Right atrium auricular region (tissue), 2 donors: ENCODE results near the gene COL25A1. TPM values are rescaled to one million over a fixed set of nuclear protein-coding genes. Genes with fewer than 3 reads are reported as not detected.

ENCODE experiments used
- DNase-seq: peaks from one replicate; pipeline ENCODE4 v3.0.0-alpha.2; 2019; ENCODE audit warnings: low spot score
- H3K27ac ChIP-seq, 2 donors: fragments of 200-600 bp; sonication (generic); 1 replicate in 1 of 2; 2 replicates in 1 of 2; pipeline ENCODE4 v1.5.1; 2016 to 2019
- H3K27me3 ChIP-seq, 2 donors: fragments of 200-600 bp; sonication (generic); one replicate each; pipeline versions ENCODE4 v1.5.1 to v1.6.0; 2017 to 2019
- H3K36me3 ChIP-seq: fragments of 200-600 bp; sonication (generic); one replicate; pipeline ENCODE4 v1.5.1; 2016
- H3K4me1 ChIP-seq, 2 donors: fragments of 200-600 bp; sonication (generic); one replicate each; pipeline versions ENCODE4 v1.5.1 to v1.6.0; 2017 to 2019
- H3K4me3 ChIP-seq, 2 donors: fragments of 200-600 bp; sonication (generic); 1 replicate in 1 of 2; 2 replicates in 1 of 2; pipeline ENCODE4 v1.5.1; 2017 to 2019; ENCODE audit warnings: mild to moderate bottlenecking in 1 of 2, moderate library complexity in 1 of 2
- H3K9me3 ChIP-seq, 2 donors: fragments of 200-600 bp; sonication (generic); one replicate each; pipeline ENCODE4 v1.5.1; 2019
- CTCF ChIP-seq, 2 donors: fragments of 200-600 bp; sonication (generic); IDR thresholded peaks; one replicate each; pipeline ENCODE4 v1.5.1; 2019; ENCODE audit warnings: antibody characterized with exemption in 2 of 2
- total RNA-seq, 2 donors: library from RNA; depleted of rRNA; stranded (reverse); fragments of >200 nt; gene quantifications; one replicate each; pipeline ENCODE4 v1.1.0, GENCODE V29; 2016

COL25A1 gene
- total RNA-seq: under 1 TPM; 0.26 to 0.59 TPM

DNA sequence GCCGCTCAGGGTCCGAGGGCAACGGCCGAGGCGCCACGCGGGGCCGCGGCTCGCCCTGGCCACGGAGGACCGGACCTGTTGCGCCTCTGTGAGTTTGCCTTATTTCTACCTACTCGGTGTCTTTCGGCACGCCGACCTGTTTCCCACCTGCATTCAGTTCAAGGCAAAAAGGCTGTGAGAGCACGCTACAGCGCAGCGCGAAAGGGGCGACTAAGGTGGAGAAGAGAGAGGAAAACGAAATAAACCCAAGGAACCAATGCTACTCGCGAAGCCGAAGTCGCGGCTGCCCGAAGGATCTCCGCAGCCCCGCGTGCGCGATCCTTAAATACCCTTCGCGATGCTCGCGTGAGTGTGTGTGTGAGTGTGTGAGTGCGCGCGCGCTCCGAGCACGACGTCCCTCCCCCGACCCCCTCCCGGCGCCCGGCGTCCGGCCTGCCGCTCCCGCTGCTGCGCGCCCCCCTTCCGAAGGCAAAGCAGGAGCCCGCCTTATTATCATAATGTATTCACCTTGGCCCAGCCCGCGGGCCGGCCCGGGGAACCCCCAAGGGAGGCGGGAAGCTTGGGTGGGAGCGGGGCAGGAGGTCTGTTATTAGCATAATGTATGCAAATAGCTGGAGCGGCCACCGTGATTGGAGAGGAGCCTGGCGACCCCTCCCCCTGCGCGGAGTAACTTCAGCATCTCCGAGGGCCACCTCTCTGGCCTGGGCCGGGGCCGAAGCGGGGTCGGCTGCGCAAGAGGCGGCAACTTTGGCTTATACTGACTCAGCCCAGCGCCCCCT, at the start of gene COL25A1:
TSS of gene COL25A1 (minus strand) at position 298 of the 779 bp plus-strand sequence.
- Histone ChIP-seq H3K4me1 (peaks cover 0 to 16% of the 10 kb centered on the region in 2 donors), H3K27me3 (peaks cover 0 to 13% of the 10 kb centered on the region in 2 donors), H3K36me3 (no peaks in the 10 kb centered on the region), H3K9me3 (no peaks in the 10 kb centered on the region), H3K27ac (no peak within 1 kb of the TSS), H3K4me3 (peak within 1 kb of the TSS; percentile 40 to 55)
- no peak for DNase-seq
- TF ChIP-seq CTCF (IDR thresholded peaks at IDR 0.05): no peak

DNA sequence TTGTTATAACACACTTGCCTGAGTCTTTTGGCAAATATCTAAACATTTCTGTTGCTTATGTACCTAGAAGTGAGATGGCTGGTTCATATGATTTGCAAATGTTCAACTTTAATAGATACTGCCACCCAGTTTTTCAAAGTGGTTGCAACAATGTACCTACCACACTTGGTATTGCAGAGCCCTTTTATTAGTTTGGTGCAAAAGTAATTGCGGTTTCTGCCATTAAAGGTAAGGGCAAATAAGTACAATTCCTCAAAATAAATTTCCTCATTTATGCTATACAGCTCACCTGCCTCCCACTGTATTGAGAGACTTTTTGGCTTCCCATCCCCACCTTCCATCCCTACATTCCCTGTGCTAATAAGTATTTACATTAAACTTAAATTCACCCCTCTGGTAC, 47.7 kb upstream of the COL25A1 start:
- Histone ChIP-seq H3K9me3 (no peaks in the 10 kb centered on the region), H3K27ac (no peak overlapping the region), H3K4me1 (no peaks in the 10 kb centered on the region), H3K27me3 (no peaks in the 10 kb centered on the region), H3K4me3 (no peak overlapping the region), H3K36me3 (no peaks in the 10 kb centered on the region)
- no peak for TF ChIP-seq CTCF (IDR thresholded peaks at IDR 0.05)
- no peak for DNase-seq

DNA sequence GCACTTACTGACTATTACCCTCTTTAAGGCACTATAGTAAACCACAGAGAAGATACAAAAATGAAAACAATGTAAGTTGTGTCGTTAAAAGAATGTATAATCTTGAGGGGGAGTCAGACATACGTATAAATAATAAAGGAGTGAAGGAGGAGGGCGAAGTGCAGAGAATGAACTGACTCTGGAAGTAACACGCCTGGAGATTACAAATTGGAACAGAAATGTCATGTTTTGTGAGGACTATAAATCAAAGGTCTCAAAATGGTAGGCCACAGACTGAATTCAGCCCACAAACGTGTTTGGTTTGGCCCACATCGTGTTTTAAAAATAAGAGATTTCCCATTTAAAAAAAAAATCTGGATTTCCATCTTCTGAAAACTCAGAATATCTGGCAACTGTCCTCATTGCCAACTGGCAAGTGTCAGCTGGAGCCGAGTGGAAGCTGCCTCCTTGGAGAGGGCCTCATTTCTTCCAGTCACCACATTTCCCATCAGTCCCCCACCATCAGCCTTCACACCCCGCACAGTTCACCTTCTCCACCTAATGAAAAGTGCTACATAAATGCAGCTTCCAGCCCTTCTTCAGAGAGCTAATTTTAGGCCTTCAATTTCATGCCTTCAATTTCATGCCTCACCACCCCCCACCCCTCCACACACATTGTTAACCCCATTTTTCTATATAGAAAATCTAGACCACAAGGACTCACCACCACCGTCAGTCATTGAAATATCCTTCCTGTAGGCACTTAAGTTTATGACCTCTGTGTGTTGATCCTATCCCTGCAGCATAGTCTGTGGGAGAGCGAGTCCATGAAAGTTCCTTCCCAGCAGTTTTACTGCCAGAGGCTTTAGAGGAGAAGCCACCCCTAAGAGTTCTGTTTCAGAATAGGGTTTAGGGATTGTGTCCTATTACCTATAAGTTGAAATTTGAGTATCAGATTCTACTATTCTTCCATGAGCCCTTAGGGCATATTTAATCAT, 32.0 kb upstream of the COL25A1 start:
- TF ChIP-seq CTCF (IDR thresholded peaks at IDR 0.05): no peak
- Histone ChIP-seq H3K27me3 (no peaks in the 10 kb centered on the region), H3K4me3 (no peak overlapping the region), H3K4me1 (no peaks in the 10 kb centered on the region), H3K27ac (no peak overlapping the region), H3K36me3 (no peaks in the 10 kb centered on the region), H3K9me3 (peaks cover 0 to 1% of the 10 kb centered on the region in 2 donors)
- no peak for DNase-seq

DNA sequence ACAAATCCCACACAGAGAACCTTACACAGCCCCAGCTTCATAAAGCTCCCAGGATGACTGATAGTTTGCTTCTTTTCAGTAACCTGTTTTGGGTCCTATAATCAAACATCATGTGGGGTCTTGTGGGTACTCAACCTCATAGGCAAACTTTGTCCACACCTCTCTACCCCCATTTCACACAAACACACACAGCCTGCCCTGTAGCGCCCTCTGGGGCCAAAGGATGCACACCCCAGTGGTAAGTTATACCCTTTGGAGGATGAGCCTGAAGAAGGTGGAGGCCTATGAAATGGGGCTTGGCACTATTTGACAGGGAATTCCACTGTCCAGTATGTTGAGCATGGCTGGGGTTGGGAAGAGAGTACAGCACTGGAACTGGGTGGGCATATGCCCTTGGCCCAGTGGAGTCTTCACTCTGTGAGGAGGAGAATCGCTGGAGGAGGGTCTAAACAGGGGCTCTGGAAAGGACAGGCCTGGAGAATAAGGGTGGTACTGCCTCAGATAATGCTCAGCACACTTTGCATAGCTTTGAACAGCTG, 30.5 kb upstream of the COL25A1 start:
- DNase-seq: no peak
- Histone ChIP-seq H3K27me3 (no peaks in the 10 kb centered on the region), H3K4me3 (no peak overlapping the region), H3K9me3 (no peaks in the 10 kb centered on the region), H3K27ac (no peak overlapping the region), H3K36me3 (no peaks in the 10 kb centered on the region), H3K4me1 (no peaks in the 10 kb centered on the region)
- TF ChIP-seq CTCF (IDR thresholded peaks at IDR 0.05): peak in 1 of 2 donors; percentile 17

DNA sequence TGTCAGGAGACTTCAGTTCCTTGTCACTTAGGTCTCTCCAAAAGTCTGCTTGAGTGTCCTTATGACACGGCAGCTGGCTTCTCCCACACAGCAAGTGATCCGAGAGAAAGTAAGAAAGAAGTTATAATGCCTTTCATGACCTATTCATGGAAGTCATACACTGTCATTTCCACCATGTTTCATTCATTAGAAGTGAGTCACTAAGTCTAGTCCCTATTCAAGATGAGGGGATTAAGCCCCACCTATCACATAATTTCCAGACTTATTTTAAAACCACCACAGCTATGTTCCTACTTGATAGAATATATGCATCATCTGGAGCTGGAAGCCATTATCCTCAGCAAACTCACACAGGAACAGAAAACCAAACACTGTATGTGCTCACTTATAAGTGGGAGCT, 25.2 kb upstream of the COL25A1 start:
- Histone ChIP-seq H3K27ac (no peak overlapping the region), H3K36me3 (no peaks in the 10 kb centered on the region), H3K9me3 (no peaks in the 10 kb centered on the region), H3K4me1 (no peaks in the 10 kb centered on the region), H3K27me3 (no peaks in the 10 kb centered on the region), H3K4me3 (no peak overlapping the region)
- TF ChIP-seq CTCF (IDR thresholded peaks at IDR 0.05): no peak
- DNase-seq: no peak
